Endothelial cell (in vitro differentiated cells): ENCODE data around the gene PRPH. TPM values are rescaled to one million over a fixed set of nuclear protein-coding genes. Genes with fewer than 3 reads are reported as not detected.

Experiments used
- DNase-seq: peaks from one replicate; pipeline ENCODE4 v3.0.0; 2021; ENCODE audit warnings: low spot score
- H3K27ac Mint-ChIP-seq: one replicate; pipeline ENCODE4 v1.8.0; 2021; ENCODE audit warnings: mixed read lengths, inconsistent platforms; ENCODE audit not compliant: unreplicated experiment
- H3K27me3 Mint-ChIP-seq: one replicate; pipeline ENCODE4 v1.8.0; 2021; ENCODE audit warnings: mild to moderate bottlenecking, moderate library complexity, mixed read lengths, inconsistent platforms; ENCODE audit not compliant: unreplicated experiment
- H3K36me3 Mint-ChIP-seq: one replicate; pipeline ENCODE4 v1.8.0; 2021; ENCODE audit warnings: mild to moderate bottlenecking, low read depth, mixed read lengths, inconsistent platforms; ENCODE audit not compliant: unreplicated experiment
- H3K4me1 Mint-ChIP-seq: one replicate; pipeline ENCODE4 v1.8.0; 2021; ENCODE audit warnings: mild to moderate bottlenecking, mixed read lengths, inconsistent platforms; ENCODE audit not compliant: unreplicated experiment
- H3K4me3 Mint-ChIP-seq: one replicate; pipeline ENCODE4 v1.8.0; 2021; ENCODE audit warnings: mild to moderate bottlenecking, mixed read lengths, inconsistent platforms; ENCODE audit not compliant: unreplicated experiment
- H3K9me3 Mint-ChIP-seq: one replicate; pipeline ENCODE4 v1.8.0; 2021; ENCODE audit warnings: mixed read lengths, inconsistent platforms; ENCODE audit not compliant: unreplicated experiment
- total RNA-seq: library from RNA; stranded (reverse); fragmentation: NEBNext Ultra II Directional; extraction: Animal tissue kit (Norgen Biotek cat#: 25700); gene quantifications from one replicate; pipeline ENCODE4 v1.2.1, GENCODE V29; 2021; ENCODE audit not compliant: unreplicated experiment
- TF ChIP-seq, protein P1 (sequence below): fragments of 200-600 bp; sonication (generic); IDR thresholded peaks from one replicate; pipeline ENCODE4 v1.5.0; 2021; ENCODE audit warnings: antibody characterized with exemption; ENCODE audit not compliant: unreplicated experiment

The PRPH gene
- total RNA-seq, 1 donor from 2014 or later: not detected

DNA sequence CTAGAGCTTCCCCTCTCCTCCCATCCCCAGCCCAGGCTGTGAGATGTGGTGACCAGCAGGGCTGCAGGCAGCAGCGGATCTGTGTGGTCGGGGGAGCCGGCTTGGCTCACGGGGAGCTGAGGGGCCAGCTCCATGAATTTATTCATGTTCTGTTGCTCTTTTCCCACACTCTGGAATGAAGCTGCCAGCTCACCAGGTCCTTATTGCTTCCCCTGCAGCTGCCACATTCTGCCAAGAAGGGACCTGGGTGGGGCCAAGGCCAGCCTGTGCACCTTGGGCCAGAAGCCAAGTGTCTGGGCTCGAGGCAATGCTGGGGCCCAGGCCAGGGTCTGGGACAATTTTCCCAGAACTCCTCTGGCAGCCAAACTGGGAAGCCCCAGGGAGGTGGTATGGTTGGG, 44.5 kb downstream of the PRPH start:
- Mint-ChIP-seq H3K4me3 (no peak overlapping the region), H3K27ac (no peak overlapping the region), H3K9me3 (no peaks in the 10 kb centered on the region), H3K4me1 (peaks cover 13% of the 10 kb centered on the region), H3K27me3 (peaks cover 49% of the 10 kb centered on the region), H3K36me3 (peaks cover 8% of the 10 kb centered on the region)
- TF ChIP-seq, protein P1, sequence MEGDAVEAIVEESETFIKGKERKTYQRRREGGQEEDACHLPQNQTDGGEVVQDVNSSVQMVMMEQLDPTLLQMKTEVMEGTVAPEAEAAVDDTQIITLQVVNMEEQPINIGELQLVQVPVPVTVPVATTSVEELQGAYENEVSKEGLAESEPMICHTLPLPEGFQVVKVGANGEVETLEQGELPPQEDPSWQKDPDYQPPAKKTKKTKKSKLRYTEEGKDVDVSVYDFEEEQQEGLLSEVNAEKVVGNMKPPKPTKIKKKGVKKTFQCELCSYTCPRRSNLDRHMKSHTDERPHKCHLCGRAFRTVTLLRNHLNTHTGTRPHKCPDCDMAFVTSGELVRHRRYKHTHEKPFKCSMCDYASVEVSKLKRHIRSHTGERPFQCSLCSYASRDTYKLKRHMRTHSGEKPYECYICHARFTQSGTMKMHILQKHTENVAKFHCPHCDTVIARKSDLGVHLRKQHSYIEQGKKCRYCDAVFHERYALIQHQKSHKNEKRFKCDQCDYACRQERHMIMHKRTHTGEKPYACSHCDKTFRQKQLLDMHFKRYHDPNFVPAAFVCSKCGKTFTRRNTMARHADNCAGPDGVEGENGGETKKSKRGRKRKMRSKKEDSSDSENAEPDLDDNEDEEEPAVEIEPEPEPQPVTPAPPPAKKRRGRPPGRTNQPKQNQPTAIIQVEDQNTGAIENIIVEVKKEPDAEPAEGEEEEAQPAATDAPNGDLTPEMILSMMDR: no peak
- DNase-seq: no peak

DNA sequence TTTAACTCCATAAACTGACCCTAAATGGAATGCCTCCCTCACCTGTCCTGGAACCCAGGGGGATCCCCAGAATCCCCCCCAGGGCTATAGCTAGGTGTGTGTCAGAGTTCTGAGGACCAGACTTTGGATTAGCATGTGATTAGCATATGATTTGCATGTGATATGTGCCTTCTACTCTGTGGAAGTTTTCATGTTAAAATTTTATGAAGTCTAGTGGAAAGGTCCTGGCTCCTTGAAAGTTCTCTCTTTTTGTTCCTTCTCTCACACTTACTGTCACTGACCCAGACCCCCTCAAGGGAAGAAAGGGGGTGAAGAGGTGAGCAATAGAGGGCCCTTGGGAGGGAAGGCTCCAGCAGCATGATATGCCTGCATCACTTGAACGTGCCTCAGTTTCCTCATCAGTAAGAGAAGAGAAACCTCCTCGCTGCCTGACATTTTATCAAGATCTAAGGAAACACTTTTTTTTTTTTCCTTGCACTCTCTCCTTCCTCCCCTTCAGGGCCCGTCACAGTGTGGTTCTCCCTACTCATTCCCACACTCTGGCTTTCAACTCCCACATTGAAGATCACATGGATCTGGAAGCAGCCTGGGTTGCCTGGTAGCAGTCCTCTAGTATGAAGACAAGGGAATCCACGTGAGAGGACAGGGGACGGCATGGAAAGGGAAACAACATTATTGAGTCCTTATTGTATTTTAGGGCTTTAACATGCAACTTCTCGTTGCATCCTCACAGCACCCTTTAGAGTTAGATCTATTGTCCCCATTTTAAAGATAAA, 45.3 kb downstream of the PRPH start:
- no peaks in the 10 kb centered on the region for H3K9me3 Mint-ChIP-seq
- H3K27me3 Mint-ChIP-seq: peaks cover 44% of the 10 kb centered on the region
- TF ChIP-seq, protein P1: no peak
- H3K4me3 Mint-ChIP-seq: peak overlapping the region; percentile 27
- no peak overlapping the region for H3K27ac Mint-ChIP-seq
- DNase-seq: no peak
- peaks cover 4% of the 10 kb centered on the region for H3K36me3 Mint-ChIP-seq
- H3K4me1 Mint-ChIP-seq: peaks cover 13% of the 10 kb centered on the region

DNA sequence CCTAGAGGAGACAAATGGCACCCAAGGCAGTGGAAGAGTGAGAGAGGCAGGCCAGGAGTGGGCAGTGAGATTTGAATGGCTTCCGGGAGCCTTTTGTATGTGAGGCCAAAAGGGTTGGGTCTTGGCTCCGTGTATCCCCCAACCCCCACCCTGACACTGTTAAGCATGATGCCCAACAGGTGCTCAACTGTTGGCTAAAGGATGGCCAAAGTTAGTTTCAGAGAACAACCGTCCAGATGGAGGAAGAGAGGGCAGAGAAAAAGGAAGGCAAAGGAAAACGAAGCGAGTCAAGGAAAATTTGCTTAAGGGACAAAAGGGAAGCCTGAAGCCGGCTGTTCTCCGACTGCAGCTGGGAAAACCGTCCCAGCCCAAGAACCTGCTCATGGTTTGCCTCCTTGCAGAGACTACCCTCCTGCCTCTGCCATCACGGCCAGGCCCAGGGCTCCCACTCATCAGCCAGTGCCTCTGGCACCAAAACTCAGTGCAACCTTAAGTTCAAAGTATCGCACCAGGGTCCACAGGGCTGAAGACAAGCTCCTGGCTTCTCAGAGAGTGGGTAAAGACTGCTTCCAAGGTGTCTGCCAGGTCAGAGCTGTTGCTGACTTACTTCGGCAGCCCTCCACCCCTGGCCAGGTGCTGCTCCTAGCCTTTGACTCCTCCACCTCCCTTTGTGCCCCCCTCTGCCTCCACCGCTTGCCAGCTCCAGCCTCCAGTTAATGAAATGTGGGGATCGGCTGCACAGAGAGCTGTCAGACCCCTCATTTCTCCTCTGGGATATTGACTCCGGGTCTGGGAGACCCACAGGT, 46.2 kb downstream of the PRPH start:
- peak overlapping the region; percentile 27 for H3K4me3 Mint-ChIP-seq
- H3K9me3 Mint-ChIP-seq: no peaks in the 10 kb centered on the region
- H3K4me1 Mint-ChIP-seq: peaks cover 16% of the 10 kb centered on the region
- no peak for DNase-seq
- H3K36me3 Mint-ChIP-seq: no peaks in the 10 kb centered on the region
- TF ChIP-seq, protein P1: no peak
- H3K27ac Mint-ChIP-seq: peak overlapping the region; percentile 72
- H3K27me3 Mint-ChIP-seq: peaks cover 43% of the 10 kb centered on the region

DNA sequence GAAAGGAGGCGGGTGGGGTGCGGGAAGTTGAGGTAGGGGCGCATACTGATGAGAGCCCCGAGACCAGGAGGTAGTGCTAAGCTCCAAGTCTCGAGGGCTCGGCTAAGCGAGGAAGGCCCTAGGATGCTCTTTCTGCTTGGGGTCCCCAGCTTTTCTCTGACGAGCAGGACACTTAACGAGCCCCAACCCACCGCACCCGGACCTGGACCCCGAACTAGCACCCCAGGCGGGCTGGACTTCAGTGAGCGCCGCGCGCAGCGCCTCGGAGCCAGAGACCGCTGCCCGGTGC, 46.8 kb downstream of the PRPH start:
- Mint-ChIP-seq H3K27me3 (peaks cover 42% of the 10 kb centered on the region), H3K36me3 (no peaks in the 10 kb centered on the region), H3K4me3 (no peak overlapping the region), H3K4me1 (peaks cover 16% of the 10 kb centered on the region), H3K9me3 (no peaks in the 10 kb centered on the region), H3K27ac (no peak overlapping the region)
- TF ChIP-seq, protein P1: no peak
- no peak for DNase-seq
